Raji (cell line): ENCODE data around the gene SMPDL3A.

Source experiments
- POLR2A ChIP-seq: IDR thresholded peaks from 2 replicates; pipeline ENCODE4 v1.6.1; 2011; ENCODE audit warnings: low read depth, low read length, control low read depth; ENCODE audit not compliant: insufficient read depth

The SMPDL3A gene

DNA sequence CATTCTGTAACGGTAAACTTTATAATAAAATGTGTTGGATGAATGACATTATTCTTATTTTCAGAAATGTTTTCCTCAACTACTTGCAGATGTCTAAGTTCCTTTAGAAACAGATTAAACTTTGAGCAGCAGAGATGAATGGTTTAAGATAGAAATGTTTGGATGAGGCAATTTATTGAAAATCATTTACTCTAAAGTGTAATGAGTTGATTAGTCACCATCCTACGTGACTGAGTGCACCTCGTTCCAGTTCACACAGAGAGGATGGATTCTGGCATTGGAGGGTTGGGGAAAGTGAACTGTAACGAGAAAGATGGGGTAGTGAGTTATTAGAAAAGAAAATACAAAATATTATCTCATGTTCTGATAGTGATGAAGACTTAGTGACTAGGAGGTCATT lies 28.7 kb downstream of the SMPDL3A start:
- no peak for TF ChIP-seq POLR2A

- no peak for TF ChIP-seq POLR2A
Measured at GRCh38 chr6:122818866-122819265, 29.8 kb downstream of the SMPDL3A start.

GRCh38 chr6:122821095-122821494 lies 32.0 kb downstream of the SMPDL3A start:
- TF ChIP-seq POLR2A, result no peak

DNA sequence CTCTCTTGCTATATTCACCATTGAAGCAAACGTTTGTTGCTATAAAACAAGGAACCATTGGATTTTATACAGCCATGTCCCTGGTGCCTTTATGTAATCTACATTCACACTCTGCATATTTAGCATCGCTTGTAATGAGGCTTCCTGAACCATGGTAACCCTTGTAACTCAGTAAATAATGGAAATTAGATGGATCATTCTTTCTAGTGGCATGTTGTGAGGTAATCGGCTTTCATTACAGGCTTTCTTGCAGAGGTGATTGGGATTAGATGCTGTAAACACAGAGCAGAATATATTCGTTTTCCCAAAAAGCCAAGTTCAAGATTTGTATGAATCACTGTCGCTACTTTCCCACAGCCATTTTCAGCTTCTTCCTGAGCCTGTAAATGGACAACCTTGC lies 36.1 kb downstream of the SMPDL3A start:
- no peak for TF ChIP-seq POLR2A

DNA sequence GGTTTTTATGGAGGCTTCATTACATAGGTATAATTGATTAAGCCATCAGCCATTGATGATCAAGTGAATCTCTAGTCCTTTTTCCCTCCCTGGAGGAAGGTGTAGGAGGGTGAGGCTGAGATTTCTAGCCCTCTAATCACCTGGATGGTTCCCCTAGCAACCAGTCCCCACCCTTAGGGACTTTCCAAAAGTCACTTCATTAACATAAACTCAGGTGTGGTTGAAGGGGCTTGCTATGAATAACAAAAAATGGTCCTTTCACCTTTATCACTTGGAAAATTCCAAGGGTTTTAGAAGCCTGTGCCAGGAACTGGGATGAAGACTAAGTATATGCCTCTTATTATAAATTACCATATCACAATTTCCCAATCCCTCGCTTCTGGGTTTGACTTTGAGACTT lies 40.4 kb downstream of the SMPDL3A start:
- TF ChIP-seq POLR2A, result no peak

GRCh38 chr6:122831511-122831910 lies 42.5 kb downstream of the SMPDL3A start:
- TF ChIP-seq POLR2A, result no peak

GRCh38 chr6:122832459-122832858 lies 43.4 kb downstream of the SMPDL3A start:
- no peak for TF ChIP-seq POLR2A

- TF ChIP-seq POLR2A, result no peak
Measured at GRCh38 chr6:122833021-122833491, 44.0 kb downstream of the SMPDL3A start.

DNA sequence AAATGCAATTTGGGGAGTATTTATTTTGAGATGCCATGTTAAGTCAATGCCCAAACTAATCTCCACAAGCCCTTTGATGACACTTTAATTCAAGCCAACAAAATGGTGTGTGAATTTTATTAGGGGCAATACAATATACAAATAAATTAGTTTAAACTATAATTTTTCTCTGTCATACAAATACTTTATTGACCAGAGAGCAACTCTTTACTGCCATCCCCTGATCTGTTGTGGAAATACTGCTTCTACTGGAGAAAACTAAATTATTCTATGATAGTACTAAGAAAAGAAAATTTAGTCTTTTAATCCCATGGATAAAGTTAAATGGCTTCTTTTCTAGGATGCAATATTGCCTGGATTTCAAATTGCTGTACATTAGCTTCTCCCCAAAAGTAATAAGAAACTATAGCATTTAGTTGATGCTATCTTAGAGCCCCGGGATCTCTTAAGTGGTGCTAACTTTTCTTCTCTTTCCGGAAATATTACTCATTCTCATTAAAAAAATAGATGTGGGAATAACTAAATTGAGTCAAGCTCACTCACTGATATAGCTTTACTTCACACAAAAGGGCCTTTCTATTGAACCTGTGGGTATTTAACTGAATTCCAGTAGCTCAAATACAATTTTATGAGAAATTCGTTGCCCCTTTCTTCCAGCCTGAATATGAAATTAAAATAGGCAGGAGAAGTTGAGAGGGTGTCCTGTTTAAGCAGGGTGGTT lies 49.2 kb downstream of the SMPDL3A start:
- no peak for TF ChIP-seq POLR2A

GRCh38 chr6:122839472-122839871 lies 50.4 kb downstream of the SMPDL3A start:
- TF ChIP-seq POLR2A, result no peak

DNA sequence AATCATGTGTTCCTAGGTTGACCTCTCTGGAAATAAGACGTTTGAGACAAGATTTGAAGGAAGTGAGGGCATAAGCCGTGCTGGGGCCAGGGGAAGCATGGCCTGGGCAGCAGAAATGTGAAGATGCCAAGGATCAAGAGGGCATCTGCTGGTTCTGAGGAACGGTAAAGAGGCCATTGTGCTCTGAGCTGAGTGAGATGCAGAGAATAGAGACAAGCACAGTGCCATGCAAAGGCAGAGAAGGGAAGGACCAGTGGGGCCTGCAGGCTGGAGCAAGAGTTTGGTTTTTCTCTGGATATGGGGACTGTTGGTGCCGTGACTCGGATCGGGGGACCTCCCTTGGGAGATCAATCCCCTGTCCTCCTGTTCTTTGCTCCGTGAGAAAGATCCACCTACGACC lies 50.8 kb downstream of the SMPDL3A start:
- TF ChIP-seq POLR2A, result no peak

- no peak for TF ChIP-seq POLR2A
Measured at GRCh38 chr6:122845464-122845863, 56.4 kb downstream of the SMPDL3A start.

- TF ChIP-seq POLR2A, result no peak
Measured at GRCh38 chr6:122845916-122846612, 57.0 kb downstream of the SMPDL3A start.

GRCh38 chr6:122853259-122853995 lies 64.4 kb downstream of the SMPDL3A start:
- no peak for TF ChIP-seq POLR2A
